GM18520 (cell line): ENCODE measurements around the gene ATMIN.
A peak's percentile ranks its signal among the peaks of the same experiment; 100 is the strongest.

Experiments
- ATAC-seq: cut with Tn5 transposase; IDR thresholded peaks from one replicate; pipeline ENCODE4 v1.9.1; 2021; ENCODE audit not compliant: unreplicated experiment

Gene ATMIN

GRCh38 chr16:81035398-81035974, at the start of gene ATMIN:
Gene ATMIN (plus strand): TSS chr16:81035842. CDS start chr16:81035871, 29 bp downstream.
- ATAC-seq = peak; percentile 85

GRCh38 chr16:80986557-80986956, 49.1 kb upstream of the ATMIN start:
- ATAC-seq = no peak

- ATAC-seq = no peak
Observed at GRCh38 chr16:80988756-80989155, 46.9 kb upstream of the ATMIN start.

- ATAC-seq = no peak
Observed at GRCh38 chr16:80989801-80990200, 45.8 kb upstream of the ATMIN start.

GRCh38 chr16:80990577-80990976, 45.1 kb upstream of the ATMIN start:
- ATAC-seq = no peak

- no peak for ATAC-seq
Observed at GRCh38 chr16:80990978-80991377, 44.7 kb upstream of the ATMIN start.

GRCh38 chr16:80991792-80992430, 43.7 kb upstream of the ATMIN start:
- ATAC-seq = no peak

GRCh38 chr16:80992676-80993293, 42.9 kb upstream of the ATMIN start:
- ATAC-seq = no peak

- ATAC-seq = no peak
Observed at GRCh38 chr16:80993307-80993706, 42.3 kb upstream of the ATMIN start.

GRCh38 chr16:80993834-80994233, 41.8 kb upstream of the ATMIN start:
- ATAC-seq = no peak

- ATAC-seq = no peak
Observed at GRCh38 chr16:80994451-80994850, 41.2 kb upstream of the ATMIN start.

- ATAC-seq = no peak
Observed at GRCh38 chr16:80996688-80997138, 38.9 kb upstream of the ATMIN start.

GRCh38 chr16:80997139-80997798, 38.4 kb upstream of the ATMIN start:
- peak; percentile 41 for ATAC-seq

GRCh38 chr16:80997964-80998620, 37.5 kb upstream of the ATMIN start:
- ATAC-seq = no peak

- no peak for ATAC-seq
Observed at GRCh38 chr16:81000873-81001272, 34.8 kb upstream of the ATMIN start.

- ATAC-seq = no peak
Observed at GRCh38 chr16:81001330-81001729, 34.3 kb upstream of the ATMIN start.

GRCh38 chr16:81003064-81003463, 32.6 kb upstream of the ATMIN start:
- no peak for ATAC-seq

GRCh38 chr16:81003610-81004460, 31.8 kb upstream of the ATMIN start:
- no peak for ATAC-seq

GRCh38 chr16:81004646-81005353, 30.8 kb upstream of the ATMIN start:
- no peak for ATAC-seq
